SK-N-SH treated with all-trans-retinoic acid at 6 μM for 48 hours (cell line): ENCODE measurements around the gene TAF1L.

ENCODE experiments used
- BACH2 ChIP-seq: fragments of 250-450 bp; sonication (Bioruptor Pico); IDR thresholded peaks from 2 replicates; pipeline ENCODE4 v1.9.0; 2021; ENCODE audit warnings: mild to moderate bottlenecking, borderline replicate concordance
- ISL1 ChIP-seq: fragments of 250-450 bp; sonication (Bioruptor Pico); IDR thresholded peaks from 2 replicates; pipeline ENCODE4 v2.1.2; 2022; ENCODE audit warnings: mild to moderate bottlenecking, moderate library complexity
- PPARA ChIP-seq: fragments of 250-450 bp; sonication (Bioruptor Pico); IDR thresholded peaks from 2 replicates; pipeline ENCODE4 v1.5.0; 2020; ENCODE audit warnings: mild to moderate bottlenecking, borderline replicate concordance
- ZC3H10 ChIP-seq: fragments of 250-450 bp; sonication (Bioruptor Pico); IDR thresholded peaks from 2 replicates; pipeline ENCODE4 v1.5.1; 2021; ENCODE audit warnings: mild to moderate bottlenecking, moderate library complexity
- ZFP30 ChIP-seq: fragments of 450-650 bp; formaldehyde crosslinking; IDR thresholded peaks from 2 replicates; pipeline ENCODE4 v1.5.0; 2022; ENCODE audit warnings: mild to moderate bottlenecking, moderate library complexity
- ZNF70 ChIP-seq: fragments of 450-650 bp; formaldehyde crosslinking; IDR thresholded peaks from 2 replicates; pipeline ENCODE4 v1.5.0; 2020; ENCODE audit warnings: mild to moderate bottlenecking, moderate library complexity
- TF ChIP-seq, protein P1 (sequence below): fragments of 250-450 bp; sonication (Bioruptor Pico); IDR thresholded peaks from 2 replicates; pipeline ENCODE4 v1.8.0; 2020; ENCODE audit warnings: mild to moderate bottlenecking, moderate library complexity, borderline replicate concordance

DNA sequence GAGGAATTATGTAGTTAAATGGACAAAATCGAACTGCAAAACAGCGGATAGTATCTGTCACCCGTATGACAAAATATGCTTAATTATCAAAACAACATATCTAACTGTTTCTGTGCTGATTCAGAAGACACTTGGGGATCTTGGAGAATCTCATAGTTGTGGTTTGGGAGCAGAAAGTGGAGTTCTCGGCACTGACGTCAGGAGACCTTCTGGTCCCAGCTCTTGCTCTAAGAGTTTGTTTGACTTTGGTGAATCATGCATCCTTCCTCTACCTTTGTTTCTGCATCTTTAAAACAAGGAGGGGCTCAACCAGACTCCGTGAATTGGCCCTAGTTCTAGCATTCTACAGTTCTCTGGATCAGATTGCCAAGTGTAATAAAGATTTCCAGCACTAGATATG lies 37.0 kb upstream of the TAF1L start:
- TF ChIP-seq ZFP30 (CRISPR knock-in tag) (no peak), PPARA (CRISPR knock-in tag) (no peak), BACH2 (CRISPR knock-in tag) (no peak), ISL1 (CRISPR knock-in tag) (no peak), ZC3H10 (CRISPR knock-in tag) (no peak), ZNF70 (CRISPR knock-in tag) (no peak)
- TF ChIP-seq, protein P1, sequence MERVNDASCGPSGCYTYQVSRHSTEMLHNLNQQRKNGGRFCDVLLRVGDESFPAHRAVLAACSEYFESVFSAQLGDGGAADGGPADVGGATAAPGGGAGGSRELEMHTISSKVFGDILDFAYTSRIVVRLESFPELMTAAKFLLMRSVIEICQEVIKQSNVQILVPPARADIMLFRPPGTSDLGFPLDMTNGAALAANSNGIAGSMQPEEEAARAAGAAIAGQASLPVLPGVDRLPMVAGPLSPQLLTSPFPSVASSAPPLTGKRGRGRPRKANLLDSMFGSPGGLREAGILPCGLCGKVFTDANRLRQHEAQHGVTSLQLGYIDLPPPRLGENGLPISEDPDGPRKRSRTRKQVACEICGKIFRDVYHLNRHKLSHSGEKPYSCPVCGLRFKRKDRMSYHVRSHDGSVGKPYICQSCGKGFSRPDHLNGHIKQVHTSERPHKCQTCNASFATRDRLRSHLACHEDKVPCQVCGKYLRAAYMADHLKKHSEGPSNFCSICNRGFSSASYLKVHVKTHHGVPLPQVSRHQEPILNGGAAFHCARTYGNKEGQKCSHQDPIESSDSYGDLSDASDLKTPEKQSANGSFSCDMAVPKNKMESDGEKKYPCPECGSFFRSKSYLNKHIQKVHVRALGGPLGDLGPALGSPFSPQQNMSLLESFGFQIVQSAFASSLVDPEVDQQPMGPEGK (CRISPR knock-in tag): no peak
